Neural progenitor cell (in vitro differentiated cells): ENCODE data around the gene NEURL1B.
"Not testable (repeated sequence)": the region's sequence is repeated elsewhere in the genome, so short reads cannot be mapped to it uniquely, and the experiment has no call there.

Experiments
- CTCF ChIP-seq: fragments of 200-600 bp; sonication (generic); IDR thresholded peaks from 2 replicates; pipeline ENCODE4 v1.5.1; 2017; ENCODE audit warnings: antibody characterized with exemption, mild to moderate bottlenecking
- EZH2 ChIP-seq: fragments of 200-600 bp; sonication (generic); IDR thresholded peaks from 2 replicates; pipeline ENCODE4 v1.6.1; 2017; ENCODE audit warnings: antibody characterized with exemption, mild to moderate bottlenecking, moderate library complexity
- EZH2phosphoT487 ChIP-seq: fragments of 200-600 bp; sonication (generic); IDR thresholded peaks from 2 replicates; pipeline ENCODE4 v1.6.1; 2017; ENCODE audit warnings: antibody characterized with exemption

DNA sequence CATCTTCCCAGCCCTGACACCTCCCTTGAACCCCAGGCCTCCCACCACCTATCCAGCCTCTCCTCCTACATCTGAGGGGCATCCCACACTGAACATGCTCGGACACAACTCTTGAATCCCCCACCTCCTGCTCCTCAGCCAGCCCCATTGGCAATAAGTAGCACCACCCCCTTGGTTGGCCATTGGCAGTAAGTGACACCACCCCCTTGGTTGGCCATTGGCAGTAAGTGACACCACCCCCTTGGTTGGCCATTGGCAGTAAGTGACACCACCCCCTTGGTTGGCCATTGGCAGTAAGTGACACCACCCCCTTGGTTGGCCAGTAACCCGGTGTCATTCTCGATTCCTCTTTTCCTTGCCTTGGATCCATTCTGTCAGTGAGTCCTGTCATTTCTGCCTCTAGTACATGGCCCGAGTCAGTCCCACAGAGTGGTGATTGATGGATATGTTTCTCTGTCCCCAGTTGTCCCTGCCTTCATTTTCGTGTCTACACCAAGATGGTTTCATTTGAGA, 37.4 kb downstream of the NEURL1B start:
- not testable (repeated sequence) for TF ChIP-seq CTCF, EZH2phosphoT487, EZH2
